OCI-LY7 (cell line): ENCODE results near the gene SLC30A2.

ENCODE experiments used
- CTCF ChIP-seq: fragments of 200-600 bp; sonication (generic); conservative IDR thresholded peaks from 2 replicates; pipeline ENCODE4 v1.5.1; 2014; ENCODE audit warnings: mild to moderate bottlenecking, antibody characterized with exemption, low read length, moderate library complexity, mixed read lengths
- EZH2phosphoT487 ChIP-seq: fragments of 200-600 bp; sonication (generic); IDR thresholded peaks from 2 replicates; pipeline ENCODE4 v1.6.1; 2018; ENCODE audit warnings: low read depth, borderline replicate concordance, mild to moderate bottlenecking, mixed run types, antibody characterized with exemption, low read length, moderate library complexity, mixed read lengths

GRCh38 chr1:26005434-26006105 is 40.3 kb downstream of the SLC30A2 start:
- no peak for TF ChIP-seq CTCF
- TF ChIP-seq EZH2phosphoT487 = no peak
